Esophagus muscularis mucosa (tissue), 4 donors: ENCODE data around the gene CNTNAP2. TPM values are rescaled to one million over a fixed set of nuclear protein-coding genes. Genes with fewer than 3 reads are reported as not detected.

ENCODE experiments used
- DNase-seq: peaks from one replicate; pipeline ENCODE4 v3.0.0-alpha.2; 2017; ENCODE audit errors: extremely low spot score
- H3K27ac ChIP-seq, 4 donors: fragments of 200-600 bp; sonication (generic); replicated peaks in 1 of 4; 1 replicate in 3 of 4; 2 replicates in 1 of 4; pipeline ENCODE4 v1.5.1; 2016 to 2019; ENCODE audit warnings: mild to moderate bottlenecking in 1 of 4
- H3K27me3 ChIP-seq, 4 donors: fragments of 200-600 bp; sonication (generic); one replicate each; pipeline versions ENCODE4 v1.5.1 to v1.6.0; 2016 to 2019
- H3K36me3 ChIP-seq, 4 donors: fragments of 200-600 bp; sonication (generic); one replicate each; pipeline ENCODE4 v1.5.1; 2016 to 2019
- H3K4me1 ChIP-seq, 4 donors: fragments of 200-600 bp; sonication (generic); one replicate each; pipeline ENCODE4 v1.5.1; 2016 to 2019
- H3K4me3 ChIP-seq, 4 donors: fragments of 200-600 bp; sonication (generic); 1 replicate in 2 of 4; 2 replicates in 2 of 4; pipeline ENCODE4 v1.5.1; 2016 to 2019; ENCODE audit warnings: mild to moderate bottlenecking in 4 of 4, moderate library complexity in 1 of 4
- H3K9me3 ChIP-seq, 4 donors: fragments of 200-600 bp; sonication (generic); 1 replicate in 3 of 4; 2 replicates in 1 of 4; pipeline ENCODE4 v1.5.1; 2016 to 2019
- EP300 ChIP-seq: sonication (generic); formaldehyde crosslinking; IDR thresholded peaks from one replicate; pipeline ENCODE4 v1.6.1; 2017; ENCODE audit warnings: antibody characterized with exemption
- POLR2A ChIP-seq: fragments of 450-650 bp; IDR thresholded peaks from one replicate; pipeline ENCODE4 v1.6.1; 2017; ENCODE audit warnings: antibody characterized with exemption, moderate library complexity, mild to moderate bottlenecking, low read depth
- POLR2AphosphoS5 ChIP-seq, 2 donors: sonication (generic); formaldehyde crosslinking; IDR thresholded peaks; one replicate each; pipeline ENCODE4 v1.6.1; 2017; ENCODE audit warnings: antibody characterized with exemption in 2 of 2
- WGBS: methylation state at CpG from one replicate; pipeline ENCODE4 v1.1.5; 2018; 5-methylcytosine and 5-hydroxymethylcytosine counted together
- intact Hi-C: fragments of 100-400 bp; cut with DNase I; formaldehyde crosslinking; loops from one replicate; pipeline ENCODE4 v1.15.1; 2023
- total RNA-seq, 4 donors: library from RNA; depleted of rRNA; stranded (reverse); fragments of >200 nt; gene quantifications; one replicate each; pipeline versions ENCODE4 v1.1.0 to v1.2.1, GENCODE V29; 2016
- TF ChIP-seq, protein P1 (sequence below), 3 experiments: fragments of 200-600 bp in 2 of 3; fragments of 450-650 bp in 1 of 3; sonication (generic) in 2 of 3; IDR thresholded peaks; one replicate each; pipeline ENCODE4 v1.5.1; 2017 to 2019; ENCODE audit warnings: antibody characterized with exemption in 3 of 3, mild to moderate bottlenecking in 2 of 3, moderate library complexity in 1 of 3

CNTNAP2 gene
- total RNA-seq, 4 donors from 2014 or later = 1.2 to 2.9 (median 1.9) TPM

DNA sequence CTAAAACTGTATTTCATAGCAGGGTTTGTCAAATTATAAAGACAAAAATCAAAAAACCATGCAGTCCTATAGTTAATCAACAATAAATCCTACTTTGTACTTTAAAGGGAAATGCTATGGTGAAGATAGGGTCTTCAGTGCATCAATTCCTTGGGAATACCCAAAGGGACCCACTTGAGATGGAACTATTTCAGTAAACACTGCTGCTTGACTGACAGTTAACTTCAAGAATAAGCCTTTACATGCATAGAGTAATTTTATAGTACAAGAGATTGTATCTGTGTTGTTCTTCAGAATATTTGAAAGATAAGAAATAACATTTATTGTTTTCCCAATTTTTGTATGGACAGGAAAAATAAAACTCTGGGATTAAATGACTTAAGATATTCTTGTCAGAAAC lies 1179.6 kb downstream of the CNTNAP2 start:
- Histone ChIP-seq H3K4me1 (no peaks in the 10 kb centered on the region), H3K27me3 (no peaks in the 10 kb centered on the region), H3K36me3 (no peaks in the 10 kb centered on the region), H3K4me3 (no peak overlapping the region), H3K27ac (no peak overlapping the region), H3K9me3 (no peaks in the 10 kb centered on the region)
- no peak for TF ChIP-seq POLR2A
- TF ChIP-seq, protein P1, sequence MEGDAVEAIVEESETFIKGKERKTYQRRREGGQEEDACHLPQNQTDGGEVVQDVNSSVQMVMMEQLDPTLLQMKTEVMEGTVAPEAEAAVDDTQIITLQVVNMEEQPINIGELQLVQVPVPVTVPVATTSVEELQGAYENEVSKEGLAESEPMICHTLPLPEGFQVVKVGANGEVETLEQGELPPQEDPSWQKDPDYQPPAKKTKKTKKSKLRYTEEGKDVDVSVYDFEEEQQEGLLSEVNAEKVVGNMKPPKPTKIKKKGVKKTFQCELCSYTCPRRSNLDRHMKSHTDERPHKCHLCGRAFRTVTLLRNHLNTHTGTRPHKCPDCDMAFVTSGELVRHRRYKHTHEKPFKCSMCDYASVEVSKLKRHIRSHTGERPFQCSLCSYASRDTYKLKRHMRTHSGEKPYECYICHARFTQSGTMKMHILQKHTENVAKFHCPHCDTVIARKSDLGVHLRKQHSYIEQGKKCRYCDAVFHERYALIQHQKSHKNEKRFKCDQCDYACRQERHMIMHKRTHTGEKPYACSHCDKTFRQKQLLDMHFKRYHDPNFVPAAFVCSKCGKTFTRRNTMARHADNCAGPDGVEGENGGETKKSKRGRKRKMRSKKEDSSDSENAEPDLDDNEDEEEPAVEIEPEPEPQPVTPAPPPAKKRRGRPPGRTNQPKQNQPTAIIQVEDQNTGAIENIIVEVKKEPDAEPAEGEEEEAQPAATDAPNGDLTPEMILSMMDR (IDR thresholded peaks at IDR 0.05) = no peak
- no peak for TF ChIP-seq POLR2AphosphoS5 (IDR thresholded peaks at IDR 0.05)
- intact Hi-C loops = no loop called here
- no peak for DNase-seq

DNA sequence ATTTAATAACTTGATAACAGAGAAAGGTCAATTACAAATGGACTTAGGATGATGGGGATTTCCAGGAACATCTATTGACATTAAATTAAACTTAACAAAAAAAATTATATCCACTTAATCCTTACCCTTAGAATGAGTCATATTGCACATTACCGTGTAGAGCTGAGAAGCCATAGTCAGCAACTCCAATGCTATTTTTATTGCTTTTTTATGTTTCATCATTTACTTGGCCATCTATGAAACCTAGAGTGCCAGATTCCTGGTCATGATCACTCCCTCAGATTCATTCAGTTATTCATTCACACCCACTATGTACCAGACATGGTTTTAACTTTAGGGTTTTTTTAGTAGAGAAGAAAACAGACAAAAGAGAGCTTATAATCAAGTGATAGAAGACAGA lies 1180.4 kb downstream of the CNTNAP2 start:
- Histone ChIP-seq H3K27me3 (no peaks in the 10 kb centered on the region), H3K4me3 (no peak overlapping the region), H3K27ac (no peak overlapping the region), H3K36me3 (no peaks in the 10 kb centered on the region), H3K9me3 (no peaks in the 10 kb centered on the region), H3K4me1 (no peaks in the 10 kb centered on the region)
- 68% methylated on average over 1 of the region's 1 CpG for WGBS
- TF ChIP-seq, protein P1 (IDR thresholded peaks at IDR 0.05) = no peak
- no peak for TF ChIP-seq EP300
- no peak for TF ChIP-seq POLR2A
- no peak for TF ChIP-seq POLR2AphosphoS5 (IDR thresholded peaks at IDR 0.05)
- DNase-seq = no peak
- intact Hi-C loops = no loop called here

DNA sequence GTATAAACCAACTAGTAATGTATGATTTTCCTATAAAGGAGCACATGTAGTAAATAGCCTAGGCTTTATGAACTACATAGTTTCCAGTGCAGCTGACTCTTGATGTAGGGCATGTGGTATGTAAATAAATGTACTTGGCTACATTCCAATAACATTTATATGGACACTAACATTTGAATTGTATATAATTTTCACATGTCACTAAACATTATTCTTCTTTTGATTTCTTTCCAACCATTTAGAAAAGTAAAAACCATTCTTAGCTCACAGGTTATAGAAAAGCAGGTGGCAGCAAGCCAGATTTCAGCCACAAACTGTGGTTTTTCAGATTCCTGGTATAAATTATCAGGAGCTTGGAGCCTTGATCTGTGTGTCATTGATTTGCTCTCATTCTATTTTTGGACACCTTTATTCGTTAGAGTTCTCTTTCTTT lies 1182.0 kb downstream of the CNTNAP2 start:
- DNase-seq = no peak
- no peaks in the 10 kb centered on the region for H3K36me3 ChIP-seq
- TF ChIP-seq POLR2AphosphoS5 (IDR thresholded peaks at IDR 0.05) = no peak
- TF ChIP-seq EP300 = no peak
- TF ChIP-seq, protein P1 (IDR thresholded peaks at IDR 0.05) = no peak
- no peak for TF ChIP-seq POLR2A
- no peak overlapping the region for H3K4me3 ChIP-seq
- no peaks in the 10 kb centered on the region for H3K4me1 ChIP-seq
- 8% methylated on average over 1 of the region's 1 CpG for whole genome bisulfite sequencing
- H3K27ac ChIP-seq = no peak overlapping the region
- no peaks in the 10 kb centered on the region for H3K27me3 ChIP-seq
- intact Hi-C loops = no loop called here
- no peaks in the 10 kb centered on the region for H3K9me3 ChIP-seq

DNA sequence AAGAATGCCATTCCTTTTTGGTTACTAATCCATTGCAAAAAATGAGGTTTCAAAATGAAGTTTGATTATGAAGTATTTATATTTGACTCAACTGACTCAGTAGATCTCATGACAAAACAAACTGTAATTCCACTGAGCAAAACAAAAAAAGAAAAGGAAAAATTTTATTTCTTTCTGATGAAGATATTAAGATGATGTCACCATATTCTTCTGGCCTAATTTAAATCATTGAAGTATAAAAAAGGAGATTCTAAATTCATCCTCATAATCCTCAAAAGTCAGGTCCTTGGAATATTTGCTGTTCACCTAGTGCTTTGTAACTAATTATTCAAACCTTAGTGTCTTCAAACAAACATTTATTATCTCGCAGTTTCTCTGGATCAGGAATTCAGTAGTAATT lies 1183.7 kb downstream of the CNTNAP2 start:
- H3K36me3 ChIP-seq = no peaks in the 10 kb centered on the region
- H3K27me3 ChIP-seq = no peaks in the 10 kb centered on the region

DNA sequence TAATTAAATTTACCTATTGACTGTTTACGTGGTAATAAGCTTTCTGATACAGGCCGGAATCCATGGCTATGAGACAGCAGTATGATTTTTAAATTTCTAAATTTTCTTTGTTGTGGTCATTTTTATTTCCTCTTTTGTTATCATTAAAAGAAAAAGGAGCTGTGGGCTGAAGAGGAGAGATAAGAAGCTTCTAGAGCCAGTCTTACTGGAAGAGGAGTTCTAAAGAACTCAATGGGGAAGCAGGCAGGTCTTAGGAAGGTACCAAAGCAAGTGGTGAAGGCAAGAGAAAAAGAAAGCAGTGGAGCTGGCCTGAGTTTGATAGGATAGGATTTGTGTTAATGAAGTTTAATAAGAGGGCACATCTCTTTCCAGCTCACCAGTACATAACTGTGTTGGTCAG lies 1187.8 kb downstream of the CNTNAP2 start:
- no peaks in the 10 kb centered on the region for H3K27me3 ChIP-seq
- no peak overlapping the region for H3K27ac ChIP-seq
- no peaks in the 10 kb centered on the region for H3K36me3 ChIP-seq
- no peaks in the 10 kb centered on the region for H3K4me1 ChIP-seq
- DNase-seq = no peak
- no peak overlapping the region for H3K4me3 ChIP-seq
- TF ChIP-seq POLR2AphosphoS5 (IDR thresholded peaks at IDR 0.05) = no peak
- no peak for TF ChIP-seq POLR2A
- no peak for TF ChIP-seq EP300
- TF ChIP-seq, protein P1 (IDR thresholded peaks at IDR 0.05) = no peak
- intact Hi-C loops = no loop called here
- WGBS = 92% methylated on average over 2 of the region's 2 CpGs
- no peaks in the 10 kb centered on the region for H3K9me3 ChIP-seq

More for the DNA sequence above, 1183.7 kb downstream of the CNTNAP2 start:
- Histone ChIP-seq H3K4me3 (no peak overlapping the region), H3K27ac (no peak overlapping the region), H3K9me3 (no peaks in the 10 kb centered on the region), H3K4me1 (no peaks in the 10 kb centered on the region)
- intact Hi-C loops = no loop called here
- no peak for DNase-seq
- WGBS = 92% methylated on average over 1 of the region's 1 CpG
- TF ChIP-seq POLR2AphosphoS5 (IDR thresholded peaks at IDR 0.05) (no peak), POLR2A (no peak), EP300 (no peak)
- TF ChIP-seq, protein P1 (IDR thresholded peaks at IDR 0.05) = no peak
